GM13977 (cell line): ENCODE measurements around the gene COMMD7.

Source experiments
- DNase-seq: peaks from one replicate; pipeline ENCODE4 v3.0.0; 2012; ENCODE audit warnings: low spot score
- CTCF ChIP-seq: IDR thresholded peaks from 2 replicates; pipeline ENCODE4 v1.5.1; 2012; ENCODE audit warnings: mild to moderate bottlenecking, control low read depth; ENCODE audit not compliant: insufficient read depth; ENCODE audit errors: extremely low read depth, missing control alignments
- in situ Hi-C: fragments of 300-500 bp; cut with MboI; formaldehyde crosslinking; loops from one replicate; pipeline ENCODE4 v1.12.0; 2022; ENCODE audit warnings: low sequenced_read_pairs, low pct_unique_long_range_greater_than_20kb, mixed read lengths, inconsistent platforms; ENCODE audit not compliant: unreplicated experiment

Gene COMMD7

GRCh38 chr20:32675223-32675975 lies 67.9 kb downstream of the COMMD7 start:
- in situ Hi-C loops, result loop anchor here (10.0 kb wide), 1 partner anchor 109 kb away; no protein-coding TSS in a partner anchor
- DNase-seq, result no peak
- no peak for TF ChIP-seq CTCF

- peak; percentile 79 for DNase-seq
- in situ Hi-C loops, result loop anchor here (10.0 kb wide), 1 partner anchor 110 kb away; no protein-coding TSS in a partner anchor
- peak; percentile 75 for TF ChIP-seq CTCF
These were observed 68.9 kb downstream of the COMMD7 start for GRCh38 chr20:32674362-32674789.

GRCh38 chr20:32672982-32673851 lies 70.0 kb downstream of the COMMD7 start:
- in situ Hi-C loops, result loop anchor here (10.0 kb wide), 1 partner anchor 112 kb away; no protein-coding TSS in a partner anchor
- peak; percentile 73 for DNase-seq
- peak; percentile 17 for TF ChIP-seq CTCF

GRCh38 chr20:32672394-32672981 lies 70.8 kb downstream of the COMMD7 start:
- DNase-seq, result no peak
- in situ Hi-C loops, result loop anchor here (10.0 kb wide), 1 partner anchor 112 kb away; no protein-coding TSS in a partner anchor
- no peak for TF ChIP-seq CTCF

- in situ Hi-C loops, result loop anchor here (10.0 kb wide), 1 partner anchor 114 kb away; no protein-coding TSS in a partner anchor
- no peak for TF ChIP-seq CTCF
- no peak for DNase-seq
These were observed 72.4 kb downstream of the COMMD7 start for GRCh38 chr20:32670773-32671455.

GRCh38 chr20:32667027-32667426 lies 76.2 kb downstream of the COMMD7 start:
- no peak for TF ChIP-seq CTCF
- in situ Hi-C loops, result no loop called here
- DNase-seq, result no peak
